Measurements from ENCODE around the gene CMTM8.
"Not testable (repeated sequence)": the region's sequence is repeated elsewhere in the genome, so short reads cannot be mapped to it uniquely, and the experiment has no call there.

Gene CMTM8

DNA sequence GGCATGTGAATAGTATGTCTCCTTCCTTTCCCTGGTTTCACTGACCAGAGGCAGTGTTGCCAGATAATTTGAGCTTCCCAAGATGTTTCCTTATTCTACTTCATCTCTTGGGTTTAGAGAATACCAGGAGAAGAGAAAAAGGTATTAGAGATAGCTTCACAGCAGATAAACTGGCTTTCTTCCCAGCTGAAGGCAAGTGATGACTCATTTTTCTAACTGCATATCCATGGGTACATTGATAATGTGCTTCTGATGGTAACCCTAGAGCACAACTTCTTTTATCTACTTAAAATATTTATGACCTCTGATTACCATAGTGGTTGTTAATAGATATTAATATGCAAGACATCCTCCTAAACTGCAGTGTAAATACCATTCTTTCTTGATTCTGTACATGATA is 34.6 kb upstream of the CMTM8 start:
- Histone ChIP-seq H3K9me3 (ENCODE audit: control insufficient read depth, low read depth, low read length) (no peaks in the 10 kb centered on the region), H3K27me3 (ENCODE audit: control insufficient read depth, insufficient read depth, low read length) (no peaks in the 10 kb centered on the region), H3K36me3 (ENCODE audit: control insufficient read depth, low read depth, low read length) (no peaks in the 10 kb centered on the region), H3K9ac (ENCODE audit: low read length) (no peak overlapping the region), H3K4me1 (ENCODE audit: control insufficient read depth, low read depth, low read length) (no peaks in the 10 kb centered on the region), H3K4me3 (ENCODE audit: low read length) (no peak overlapping the region), H3K27ac (ENCODE audit: low read length) (no peak overlapping the region)

DNA sequence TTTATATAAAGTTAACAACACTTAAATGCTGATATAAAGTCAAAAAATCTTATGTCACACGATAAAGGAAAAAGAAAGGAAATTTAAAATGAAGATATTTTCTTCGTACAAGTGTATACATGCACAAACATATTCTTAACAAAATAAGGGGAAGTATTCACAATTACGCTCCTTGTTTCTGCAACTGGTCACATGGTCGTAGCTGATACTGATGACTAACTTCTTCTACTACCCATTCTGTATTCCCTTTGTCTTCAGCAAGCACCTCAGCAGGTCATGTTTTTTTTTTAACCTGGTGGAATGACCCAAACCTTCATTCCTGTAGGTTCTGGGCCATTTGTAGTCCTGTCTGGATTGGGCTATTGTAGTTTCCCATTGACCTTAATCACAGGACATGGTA is 30.0 kb upstream of the CMTM8 start:
- Histone ChIP-seq H3K4me1 (ENCODE audit: control insufficient read depth, low read depth, low read length) (no peaks in the 10 kb centered on the region), H3K36me3 (ENCODE audit: control insufficient read depth, low read depth, low read length) (no peaks in the 10 kb centered on the region), H3K27me3 (ENCODE audit: control insufficient read depth, insufficient read depth, low read length) (no peaks in the 10 kb centered on the region), H3K9ac (ENCODE audit: low read length) (no peak overlapping the region), H3K9me3 (ENCODE audit: control insufficient read depth, low read depth, low read length) (no peaks in the 10 kb centered on the region), H3K4me3 (ENCODE audit: low read length) (no peak overlapping the region), H3K27ac (ENCODE audit: low read length) (no peak overlapping the region)

- H3K27me3 ChIP-seq (ENCODE audit: control insufficient read depth, insufficient read depth, low read length), result no peaks in the 10 kb centered on the region
- H3K4me3 ChIP-seq (ENCODE audit: low read length), result no peak overlapping the region
- no peak overlapping the region for H3K27ac ChIP-seq (ENCODE audit: low read length)
- no peak overlapping the region for H3K9ac ChIP-seq (ENCODE audit: low read length)
- no peaks in the 10 kb centered on the region for H3K36me3 ChIP-seq (ENCODE audit: control insufficient read depth, low read depth, low read length)
- H3K4me1 ChIP-seq (ENCODE audit: control insufficient read depth, low read depth, low read length), result no peaks in the 10 kb centered on the region
- no peaks in the 10 kb centered on the region for H3K9me3 ChIP-seq (ENCODE audit: control insufficient read depth, low read depth, low read length)
These were observed 23.3 kb upstream of the CMTM8 start for GRCh38 chr3:32215185-32215584.

DNA sequence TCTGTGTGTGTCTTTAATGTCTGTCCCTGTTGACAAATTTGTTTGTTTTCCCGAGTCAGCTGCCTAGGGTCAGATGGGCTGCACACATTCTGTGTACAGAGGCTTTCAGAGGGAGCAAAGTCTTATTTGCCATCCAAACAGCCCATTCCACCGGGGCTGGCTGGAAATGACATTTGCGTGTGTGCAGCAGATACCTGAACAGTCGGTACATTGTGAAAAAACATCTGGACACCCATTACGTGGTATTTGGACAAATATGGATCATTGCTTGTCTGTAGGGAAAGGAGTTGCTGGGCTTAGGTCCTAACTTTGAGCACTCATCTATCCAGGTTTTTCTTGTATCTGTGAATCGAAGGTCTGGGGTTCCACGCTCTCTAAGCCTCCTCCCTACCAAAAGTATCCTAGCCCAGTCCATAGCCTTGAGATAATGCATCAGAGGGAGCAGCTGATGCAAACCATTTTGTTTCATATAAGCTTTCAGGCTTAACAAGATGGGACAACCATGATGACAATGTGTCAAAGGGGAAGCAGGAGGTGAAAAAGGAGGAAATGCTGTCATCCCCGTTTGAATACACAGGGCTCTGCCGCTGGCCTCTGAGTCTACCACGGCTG is 22.2 kb upstream of the CMTM8 start:
- H3K27ac ChIP-seq (ENCODE audit: low read length), result no peak overlapping the region
- no peaks in the 10 kb centered on the region for H3K4me1 ChIP-seq (ENCODE audit: control insufficient read depth, low read depth, low read length)

DNA sequence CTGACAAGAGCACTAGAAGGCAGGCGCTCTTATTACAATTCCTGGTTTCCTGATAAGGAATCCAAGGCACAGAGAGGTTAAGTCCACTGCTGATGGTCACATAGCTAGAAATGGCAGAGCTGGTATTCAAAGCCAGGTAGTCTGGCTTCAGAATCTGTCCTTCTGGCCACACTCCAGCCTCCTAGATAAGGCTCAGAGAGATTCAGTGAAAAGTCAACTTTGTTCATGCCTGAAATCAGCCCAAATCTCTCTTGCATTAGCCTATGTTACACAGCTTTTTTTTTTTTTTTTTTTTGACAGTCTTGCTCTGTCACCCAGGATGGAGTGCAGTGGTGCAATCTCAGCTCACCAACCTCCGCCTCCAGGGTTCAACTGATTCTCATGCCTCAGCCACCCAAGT is 21.1 kb upstream of the CMTM8 start:
- H3K36me3 ChIP-seq (ENCODE audit: control insufficient read depth, low read depth, low read length), result no peaks in the 10 kb centered on the region
- H3K9me3 ChIP-seq (ENCODE audit: control insufficient read depth, low read depth, low read length), result no peaks in the 10 kb centered on the region
- H3K4me1 ChIP-seq (ENCODE audit: control insufficient read depth, low read depth, low read length), result no peaks in the 10 kb centered on the region

More for the DNA sequence above, 22.2 kb upstream of the CMTM8 start:
- Histone ChIP-seq H3K27me3 (ENCODE audit: control insufficient read depth, insufficient read depth, low read length) (no peaks in the 10 kb centered on the region), H3K36me3 (ENCODE audit: control insufficient read depth, low read depth, low read length) (no peaks in the 10 kb centered on the region), H3K9me3 (ENCODE audit: control insufficient read depth, low read depth, low read length) (no peaks in the 10 kb centered on the region), H3K9ac (ENCODE audit: low read length) (no peak overlapping the region), H3K4me3 (ENCODE audit: low read length) (no peak overlapping the region)

GRCh38 chr3:32219537-32219936 is 18.9 kb upstream of the CMTM8 start:
- no peak overlapping the region for H3K9ac ChIP-seq (ENCODE audit: low read length)
- H3K27me3 ChIP-seq (ENCODE audit: control insufficient read depth, insufficient read depth, low read length), result no peaks in the 10 kb centered on the region
- no peaks in the 10 kb centered on the region for H3K4me1 ChIP-seq (ENCODE audit: control insufficient read depth, low read depth, low read length)
- no peak overlapping the region for H3K4me3 ChIP-seq (ENCODE audit: low read length)
- H3K36me3 ChIP-seq (ENCODE audit: control insufficient read depth, low read depth, low read length), result no peaks in the 10 kb centered on the region
- no peak overlapping the region for H3K27ac ChIP-seq (ENCODE audit: low read length)
- H3K9me3 ChIP-seq (ENCODE audit: control insufficient read depth, low read depth, low read length), result no peaks in the 10 kb centered on the region

More for the DNA sequence above, 21.1 kb upstream of the CMTM8 start:
- Histone ChIP-seq H3K27me3 (ENCODE audit: control insufficient read depth, insufficient read depth, low read length) (no peaks in the 10 kb centered on the region), H3K27ac (ENCODE audit: low read length) (no peak overlapping the region), H3K9ac (ENCODE audit: low read length) (no peak overlapping the region), H3K4me3 (ENCODE audit: low read length) (no peak overlapping the region)

DNA sequence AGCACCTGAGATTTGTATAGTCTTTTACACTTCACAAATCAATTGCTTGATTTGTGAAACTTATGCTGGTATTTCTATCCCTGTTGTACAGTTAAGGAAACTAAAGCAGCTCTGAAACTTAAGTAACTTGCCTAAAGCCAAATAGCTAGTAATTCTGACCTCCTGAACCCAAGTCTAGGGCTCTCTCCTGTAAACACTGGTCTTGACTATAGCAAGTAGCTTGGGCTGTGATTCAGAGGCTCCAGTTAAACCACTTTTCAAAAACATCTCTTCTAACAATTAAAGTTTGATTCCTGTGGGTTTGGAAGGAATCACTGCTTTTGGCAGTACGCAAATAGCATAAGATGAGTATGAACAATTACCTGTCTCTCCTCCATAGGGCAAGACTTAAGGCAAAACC is 18.5 kb upstream of the CMTM8 start:
- H3K4me3 ChIP-seq (ENCODE audit: low read length), result no peak overlapping the region
- H3K36me3 ChIP-seq (ENCODE audit: control insufficient read depth, low read depth, low read length), result no peaks in the 10 kb centered on the region
- H3K9ac ChIP-seq (ENCODE audit: low read length), result no peak overlapping the region
- no peaks in the 10 kb centered on the region for H3K27me3 ChIP-seq (ENCODE audit: control insufficient read depth, insufficient read depth, low read length)
- H3K9me3 ChIP-seq (ENCODE audit: control insufficient read depth, low read depth, low read length), result no peaks in the 10 kb centered on the region
- H3K27ac ChIP-seq (ENCODE audit: low read length), result no peak overlapping the region
- no peaks in the 10 kb centered on the region for H3K4me1 ChIP-seq (ENCODE audit: control insufficient read depth, low read depth, low read length)

- H3K9ac ChIP-seq (ENCODE audit: low read length), result no peak overlapping the region
- H3K27ac ChIP-seq (ENCODE audit: low read length), result no peak overlapping the region
- H3K9me3 ChIP-seq (ENCODE audit: control insufficient read depth, low read depth, low read length), result no peaks in the 10 kb centered on the region
- H3K4me3 ChIP-seq (ENCODE audit: low read length), result no peak overlapping the region
- H3K27me3 ChIP-seq (ENCODE audit: control insufficient read depth, insufficient read depth, low read length), result no peaks in the 10 kb centered on the region
- no peaks in the 10 kb centered on the region for H3K4me1 ChIP-seq (ENCODE audit: control insufficient read depth, low read depth, low read length)
- H3K36me3 ChIP-seq (ENCODE audit: control insufficient read depth, low read depth, low read length), result no peaks in the 10 kb centered on the region
These were observed 15.5 kb upstream of the CMTM8 start for GRCh38 chr3:32222950-32223349.

DNA sequence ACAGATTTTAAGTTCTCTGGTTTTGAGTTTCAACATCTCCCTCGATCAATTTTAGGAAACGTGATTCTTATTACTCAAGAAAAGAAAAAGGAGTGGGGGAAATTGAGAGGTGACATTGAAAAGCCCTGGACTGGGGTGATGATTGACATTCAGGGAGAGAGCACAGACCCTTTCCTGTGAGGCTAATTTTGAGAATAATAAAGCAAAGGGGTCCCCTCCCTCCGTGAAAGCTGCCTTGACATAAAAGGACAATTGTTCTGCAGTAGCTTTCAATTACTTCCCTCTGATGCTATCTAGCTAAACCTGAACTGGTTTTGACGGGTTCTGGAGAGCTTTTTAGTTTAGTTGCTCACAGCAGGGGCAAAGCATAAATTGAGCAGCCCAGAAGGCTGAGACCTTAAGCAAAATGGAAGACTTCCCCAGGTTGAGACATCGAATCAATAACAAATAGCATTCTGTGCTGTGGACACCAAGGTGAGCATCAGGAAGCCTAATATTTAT is 14.4 kb upstream of the CMTM8 start:
- H3K9ac ChIP-seq (ENCODE audit: low read length), result no peak overlapping the region
- H3K36me3 ChIP-seq (ENCODE audit: control insufficient read depth, low read depth, low read length), result no peaks in the 10 kb centered on the region
- no peaks in the 10 kb centered on the region for H3K4me1 ChIP-seq (ENCODE audit: control insufficient read depth, low read depth, low read length)
- no peaks in the 10 kb centered on the region for H3K27me3 ChIP-seq (ENCODE audit: control insufficient read depth, insufficient read depth, low read length)
- no peak overlapping the region for H3K27ac ChIP-seq (ENCODE audit: low read length)
- no peaks in the 10 kb centered on the region for H3K9me3 ChIP-seq (ENCODE audit: control insufficient read depth, low read depth, low read length)
- H3K4me3 ChIP-seq (ENCODE audit: low read length), result no peak overlapping the region

- Histone ChIP-seq H3K4me1 (ENCODE audit: control insufficient read depth, low read depth, low read length) (no peaks in the 10 kb centered on the region), H3K9me3 (ENCODE audit: control insufficient read depth, low read depth, low read length) (no peaks in the 10 kb centered on the region)
These were observed 11.5 kb upstream of the CMTM8 start for GRCh38 chr3:32226875-32227500.

DNA sequence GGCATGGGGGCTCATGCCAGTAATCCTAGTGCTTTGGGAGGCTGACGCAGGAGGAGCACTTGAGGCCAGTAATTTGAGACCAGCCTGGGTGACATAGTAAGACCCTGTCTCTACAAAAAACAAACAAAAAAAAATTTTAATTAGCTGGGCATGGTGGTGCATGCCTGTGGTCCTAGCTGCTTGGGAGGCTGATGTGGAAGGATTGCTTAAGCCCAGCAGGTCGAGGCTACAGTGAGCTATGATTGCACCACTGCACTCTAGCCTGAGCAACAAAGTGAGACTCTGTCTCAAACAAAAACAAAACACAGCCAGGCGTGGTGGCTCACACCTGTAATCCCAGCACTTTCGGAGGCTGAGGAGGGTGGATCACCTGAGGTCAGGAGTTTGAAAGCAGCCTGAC is 9.7 kb upstream of the CMTM8 start:
- not testable (repeated sequence) for H3K9ac ChIP-seq (ENCODE audit: low read length); H3K9me3 ChIP-seq (ENCODE audit: control insufficient read depth, low read depth, low read length); H3K4me1 ChIP-seq (ENCODE audit: control insufficient read depth, low read depth, low read length); H3K36me3 ChIP-seq (ENCODE audit: control insufficient read depth, low read depth, low read length); H3K27me3 ChIP-seq (ENCODE audit: control insufficient read depth, insufficient read depth, low read length); H3K27ac ChIP-seq (ENCODE audit: low read length); H3K4me3 ChIP-seq (ENCODE audit: low read length)

More at GRCh38 chr3:32226875-32227500, 11.5 kb upstream of the CMTM8 start:
- Histone ChIP-seq H3K4me3 (ENCODE audit: low read length) (no peak overlapping the region), H3K36me3 (ENCODE audit: control insufficient read depth, low read depth, low read length) (no peaks in the 10 kb centered on the region), H3K27ac (ENCODE audit: low read length) (no peak overlapping the region), H3K27me3 (ENCODE audit: control insufficient read depth, insufficient read depth, low read length) (no peaks in the 10 kb centered on the region), H3K9ac (ENCODE audit: low read length) (no peak overlapping the region)

- H3K27ac ChIP-seq (ENCODE audit: low read length), result no peak overlapping the region
- H3K36me3 ChIP-seq (ENCODE audit: control insufficient read depth, low read depth, low read length), result no peaks in the 10 kb centered on the region
- no peaks in the 10 kb centered on the region for H3K9me3 ChIP-seq (ENCODE audit: control insufficient read depth, low read depth, low read length)
- no peaks in the 10 kb centered on the region for H3K4me1 ChIP-seq (ENCODE audit: control insufficient read depth, low read depth, low read length)
- no peaks in the 10 kb centered on the region for H3K27me3 ChIP-seq (ENCODE audit: control insufficient read depth, insufficient read depth, low read length)
- no peak overlapping the region for H3K9ac ChIP-seq (ENCODE audit: low read length)
- H3K4me3 ChIP-seq (ENCODE audit: low read length), result no peak overlapping the region
These were observed 8.9 kb upstream of the CMTM8 start for GRCh38 chr3:32229565-32229964.
